NK-92 (cell line): Measurements from ENCODE around the gene MAML3.
"Not testable (repeated sequence)": the region's sequence is repeated elsewhere in the genome, so short reads cannot be mapped to it uniquely, and the experiment has no call there.

Experiments used
- DNase-seq: peaks from one replicate; lab custom pipeline; 2025; ENCODE audit not compliant: unreplicated experiment; lab: John Stamatoyannopoulos, UW

Gene MAML3

GRCh38 chr4:139969635-139970266, 184.2 kb downstream of the MAML3 start:
- no peak for DNase-seq

- DNase-seq = no peak
These were observed 185.2 kb downstream of the MAML3 start for GRCh38 chr4:139968831-139969230.

DNA sequence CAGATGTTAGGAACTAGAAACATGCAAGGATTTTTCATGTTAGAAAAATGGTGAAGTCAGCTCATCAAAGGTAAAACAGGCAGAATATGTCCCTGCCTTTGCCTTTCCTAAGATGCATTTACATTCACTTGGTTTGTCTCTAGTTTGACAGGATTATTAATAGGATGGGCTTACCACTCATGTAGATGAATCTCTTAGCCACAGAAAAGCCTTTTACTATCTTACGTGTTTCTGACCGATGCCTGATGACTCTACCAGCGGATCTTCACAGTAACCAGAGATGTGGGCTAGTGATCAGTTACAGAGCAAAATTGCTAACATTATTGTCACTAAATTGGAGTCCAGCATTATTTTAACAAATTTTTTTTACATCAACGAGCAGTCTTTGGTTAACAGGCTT, 187.6 kb downstream of the MAML3 start:
- DNase-seq = no peak

DNA sequence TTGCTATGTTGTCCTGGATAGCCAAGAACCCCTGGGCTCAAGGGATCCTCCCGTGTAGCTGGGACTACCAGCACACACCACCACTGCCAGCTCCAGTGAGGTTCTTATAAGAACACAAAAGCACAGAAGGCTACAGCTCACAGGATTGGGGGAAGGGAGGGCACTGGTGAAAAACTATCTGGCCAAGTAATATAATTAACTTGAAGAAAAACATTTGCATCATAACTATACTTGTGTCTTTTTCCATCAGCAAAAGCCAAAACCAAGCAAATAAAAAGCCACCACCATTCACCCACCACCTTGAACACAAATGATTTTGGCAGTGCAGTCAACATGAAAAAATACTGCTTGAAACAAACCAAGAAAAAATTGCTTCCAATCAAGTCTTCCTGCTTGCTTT, 188.2 kb downstream of the MAML3 start:
- no peak for DNase-seq

DNA sequence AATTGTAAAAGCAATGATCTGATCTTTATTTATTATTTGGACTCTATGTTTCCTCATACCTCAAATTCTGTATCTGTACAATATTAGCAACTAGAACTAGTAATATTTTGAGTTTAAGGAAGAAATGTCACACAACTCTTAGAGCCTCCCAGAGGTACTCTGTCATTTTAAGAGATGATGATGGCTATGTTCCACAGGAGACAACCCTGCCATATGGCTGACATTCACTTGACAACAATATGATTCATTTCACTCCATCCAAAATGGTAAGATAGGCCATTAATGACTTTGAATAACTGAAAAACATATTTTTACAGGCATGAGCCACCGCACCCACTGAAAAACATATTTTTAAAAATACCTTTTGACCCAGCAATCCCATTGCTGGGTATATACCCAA, 190.3 kb downstream of the MAML3 start:
- no peak for DNase-seq

DNA sequence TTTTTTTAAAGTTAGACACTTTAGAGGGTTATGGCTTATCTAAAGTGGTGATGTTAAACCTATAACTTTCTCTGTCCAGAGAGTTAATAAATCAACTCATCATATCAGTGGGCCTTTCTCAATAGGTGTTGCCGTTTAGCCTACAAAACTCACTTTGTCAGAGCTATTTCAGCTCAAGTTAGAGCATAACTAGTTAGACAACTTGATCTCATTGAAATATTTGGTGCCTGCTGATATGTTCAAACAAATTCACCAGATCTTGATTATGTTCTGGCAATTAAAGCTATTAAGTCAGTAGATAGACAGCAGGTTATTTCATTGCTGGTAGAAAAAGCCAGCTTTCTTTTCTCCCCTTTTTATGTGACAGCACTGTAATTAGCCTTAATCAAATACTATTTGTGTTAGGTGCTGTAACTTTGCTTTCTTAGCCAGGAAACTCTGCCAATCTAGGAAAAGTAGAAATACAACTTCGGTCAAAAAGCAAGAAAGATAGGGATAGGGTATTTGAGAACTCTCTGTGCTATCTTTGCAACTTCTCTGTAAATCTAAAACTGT, 191.8 kb downstream of the MAML3 start:
- DNase-seq = no peak

DNA sequence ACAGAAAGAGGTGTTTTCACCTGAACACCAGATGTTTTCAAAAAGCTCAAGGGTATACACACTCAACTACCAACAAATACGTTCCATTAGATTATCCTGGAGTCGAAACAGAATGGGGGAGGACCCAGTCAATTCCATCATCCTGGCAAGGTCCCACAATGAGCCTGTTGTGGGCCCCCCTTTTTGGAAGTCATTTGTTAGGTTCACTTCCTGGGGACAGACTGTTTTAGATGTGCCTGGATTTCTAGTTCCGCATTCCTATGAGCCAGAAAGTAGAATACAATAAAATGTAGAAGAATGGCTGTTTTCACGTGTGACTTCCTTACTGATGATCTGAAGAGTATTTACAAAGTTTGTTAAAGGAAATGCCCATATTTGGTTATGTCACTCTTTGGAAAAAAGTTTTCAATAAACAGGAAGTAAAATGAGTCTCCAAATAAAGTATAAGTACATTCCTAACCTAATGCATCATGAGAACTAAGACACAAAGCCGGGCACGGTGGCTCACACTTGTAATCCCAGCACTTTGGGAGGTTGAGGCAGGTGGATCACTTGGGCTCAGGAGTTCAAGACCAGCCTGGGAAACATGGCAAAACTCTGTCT, 192.5 kb downstream of the MAML3 start:
- DNase-seq = no peak

DNA sequence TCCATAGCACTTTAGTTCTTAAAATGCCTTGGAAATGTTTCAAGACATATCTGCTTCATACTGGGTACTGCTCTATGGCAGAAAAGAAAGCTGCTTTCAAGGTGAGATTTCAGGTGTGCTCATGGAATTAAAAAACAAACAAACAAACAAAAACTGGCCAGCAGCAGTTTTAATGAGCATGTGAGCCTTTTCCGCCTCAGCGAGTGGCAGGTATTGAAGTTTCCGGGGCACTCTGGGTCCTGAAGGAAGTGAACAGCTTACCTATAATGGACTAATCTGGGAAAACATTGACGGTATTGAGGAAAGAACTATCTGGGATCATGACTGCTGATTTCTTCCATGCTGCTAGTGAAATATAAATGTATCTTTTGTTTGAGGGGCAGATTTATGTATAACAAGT, 194.6 kb downstream of the MAML3 start:
- no peak for DNase-seq

GRCh38 chr4:139958739-139959098, 195.3 kb downstream of the MAML3 start:
- DNase-seq = no peak

DNA sequence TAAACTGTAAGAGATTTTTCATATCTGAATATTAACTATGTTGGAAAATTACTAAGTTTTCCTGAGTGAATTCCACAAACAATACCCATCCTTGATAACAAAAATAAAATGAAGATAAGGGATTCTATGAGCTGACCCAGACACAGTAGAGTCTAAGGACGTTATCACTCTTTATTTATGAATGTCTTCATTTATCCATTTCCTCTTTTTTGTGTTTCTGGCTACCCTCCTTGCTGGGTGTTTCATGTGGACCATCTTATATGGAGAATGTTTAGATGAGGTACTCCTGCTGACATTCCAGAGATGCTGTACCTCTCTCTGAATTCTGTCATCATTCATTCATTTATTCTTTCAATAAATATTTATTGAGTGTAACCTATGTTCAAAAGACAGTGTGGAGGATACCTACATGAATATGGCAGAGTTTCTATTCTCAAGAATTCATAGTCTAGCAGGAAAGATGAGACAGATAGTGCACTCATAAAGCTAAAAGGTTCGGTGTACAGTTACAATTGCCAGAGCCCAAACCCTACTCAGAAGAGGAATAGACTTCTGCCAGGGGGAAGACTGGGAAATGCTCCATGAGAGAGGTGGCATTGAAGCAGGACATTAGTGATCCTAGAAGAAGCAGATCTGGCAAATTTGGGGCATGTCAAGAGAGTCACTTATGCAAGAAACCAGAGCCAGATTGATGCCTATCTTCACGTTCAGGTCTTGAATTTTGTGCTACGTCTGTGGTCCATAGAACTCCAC, 195.8 kb downstream of the MAML3 start:
- no peak for DNase-seq

DNA sequence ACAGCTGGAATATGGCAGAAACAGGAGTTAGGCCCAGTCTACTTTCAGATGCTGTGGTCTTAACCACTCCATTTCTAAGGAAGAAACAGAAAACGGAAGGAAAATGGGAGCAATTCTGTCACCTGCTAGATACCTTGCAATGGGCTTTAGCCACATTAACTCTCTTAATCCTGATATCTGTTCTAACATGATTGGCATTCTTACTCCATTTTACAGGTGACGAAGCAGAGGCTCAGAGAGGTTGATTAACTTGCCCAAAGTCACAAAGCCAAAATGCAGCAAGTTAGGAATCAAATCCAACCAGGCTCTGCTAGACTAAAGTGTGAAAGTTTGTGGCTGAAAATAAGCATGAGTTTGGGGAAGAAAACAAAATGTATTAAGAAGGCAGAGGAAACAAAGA, 196.9 kb downstream of the MAML3 start:
- no peak for DNase-seq

DNA sequence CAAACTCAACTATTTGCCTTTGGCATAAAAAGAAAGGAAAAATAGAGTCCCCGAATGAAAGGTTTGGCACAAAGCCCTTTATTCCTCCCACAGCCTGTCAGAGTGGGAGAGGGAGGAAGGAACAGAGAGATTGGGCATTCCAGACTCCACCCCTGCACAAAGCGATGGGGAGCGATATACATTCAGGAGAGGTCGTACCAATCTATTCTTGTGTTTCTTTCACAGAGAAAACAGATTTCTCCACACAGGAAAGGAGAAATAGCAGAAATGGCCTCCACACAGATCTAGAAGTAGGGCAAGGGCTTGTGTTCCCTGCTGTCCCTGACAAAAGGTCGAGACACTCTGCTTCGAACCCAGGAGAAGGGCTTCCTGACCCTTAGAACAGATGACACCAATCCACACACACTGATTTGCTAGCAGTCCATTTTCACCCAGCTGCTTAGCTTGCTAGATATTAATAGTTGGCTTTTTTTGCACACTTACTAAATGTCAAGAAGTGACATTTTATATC, 197.4 kb downstream of the MAML3 start:
- no peak for DNase-seq

GRCh38 chr4:139955600-139955999, 198.4 kb downstream of the MAML3 start:
- DNase-seq = no peak

GRCh38 chr4:139954512-139954911, 199.5 kb downstream of the MAML3 start:
- no peak for DNase-seq

DNA sequence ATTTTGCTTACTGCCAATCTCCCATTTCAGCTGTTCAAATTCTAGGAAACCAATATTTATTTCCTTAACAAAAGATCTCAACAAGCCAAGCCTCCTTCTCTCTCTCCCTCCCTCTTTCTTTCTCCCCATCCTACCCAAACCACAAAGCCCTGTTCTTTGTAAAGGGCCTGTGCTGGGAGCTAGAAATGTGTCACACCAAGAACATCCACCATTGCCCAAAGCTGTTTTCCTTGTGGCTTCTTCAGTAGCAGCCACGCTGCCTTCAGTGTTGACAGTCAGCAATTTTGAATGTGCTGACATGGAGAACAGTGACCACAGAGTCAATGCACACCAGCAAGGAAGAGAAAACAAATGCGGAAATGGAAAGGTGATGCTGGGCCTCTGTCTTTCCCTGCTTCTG, 203.0 kb downstream of the MAML3 start:
- DNase-seq = no peak

DNA sequence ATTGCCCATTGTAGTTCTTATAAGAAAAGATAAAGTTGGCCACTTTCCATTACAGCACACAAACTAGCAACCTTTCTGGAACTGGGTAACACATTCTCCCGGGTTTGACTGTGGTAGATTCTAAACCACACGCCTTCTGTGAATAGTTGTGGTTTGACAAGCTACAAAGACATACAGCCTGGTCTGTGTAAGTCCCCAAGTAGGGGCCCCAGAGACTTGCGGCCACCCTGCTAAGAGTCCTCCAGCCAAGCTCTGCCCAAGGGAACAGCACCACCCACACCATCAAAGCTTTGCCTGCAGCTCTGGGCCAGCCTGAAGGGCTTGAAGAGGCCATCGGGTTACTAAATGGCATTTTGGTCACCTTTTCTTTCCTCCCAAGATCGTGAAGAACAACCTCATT, 203.4 kb downstream of the MAML3 start:
- DNase-seq = no peak

- not testable (repeated sequence) for DNase-seq
These were observed 209.1 kb downstream of the MAML3 start for GRCh38 chr4:139944916-139945315.

GRCh38 chr4:139943277-139943676, 210.7 kb downstream of the MAML3 start:
- DNase-seq = no peak

- DNase-seq = no peak
These were observed 211.7 kb downstream of the MAML3 start for GRCh38 chr4:139942241-139942640.

GRCh38 chr4:139940600-139940999, 213.4 kb downstream of the MAML3 start:
- no peak for DNase-seq

GRCh38 chr4:139938414-139938813, 215.6 kb downstream of the MAML3 start:
- DNase-seq = no peak

DNA sequence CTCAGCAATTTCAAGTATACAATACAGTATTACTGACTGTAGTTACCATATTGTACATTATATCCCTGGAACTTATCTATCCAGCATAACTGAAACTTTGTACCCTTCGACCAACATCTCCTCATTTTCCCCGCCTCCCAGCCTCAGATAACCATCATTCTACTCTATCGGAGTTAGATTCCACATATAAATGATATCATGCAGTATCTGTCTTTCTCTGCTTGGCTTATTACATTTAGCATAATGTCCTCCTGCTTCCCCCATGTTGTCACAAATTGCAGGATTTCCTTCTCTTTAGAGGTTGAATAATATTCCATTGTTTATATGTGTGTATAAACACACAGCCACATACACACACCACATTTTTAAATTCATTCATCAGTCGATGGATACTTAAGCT, 218.1 kb downstream of the MAML3 start:
- no peak for DNase-seq
